Activated CD8-positive, alpha-beta memory T cell treated with anti-CD3 and anti-CD28 coated beads, Interleukin-2, amount 10 ng/mL, durations not matched to agents 7 days and 5 days (primary cell): Measurements from ENCODE around the gene NME1. TPM values are rescaled to one million over a fixed set of nuclear protein-coding genes. Genes with fewer than 3 reads are reported as not detected.
"Not testable (repeated sequence)": the region's sequence is repeated elsewhere in the genome, so short reads cannot be mapped to it uniquely, and the experiment has no call there.

Experiments
- ATAC-seq: fragments of 150-1000 bp; cut with Tn5 transposase; one replicate; pipeline ENCODE4 v1.10.0; 2021; ENCODE audit warnings: moderate library complexity
- CTCF ChIA-PET: fragments of 350-600 bp; sonication (Branson Sonifier 250); formaldehyde crosslinking; loops from one replicate; lab custom pipeline; 2021; ENCODE audit warnings: antibody characterized with exemption; lab: Charles Lee
- DNase-seq: peaks from one replicate; pipeline ENCODE4 v3.0.0-alpha.2; 2020
- H3K27ac Mint-ChIP-seq: one replicate; pipeline ENCODE4 v1.8.0; 2021; ENCODE audit warnings: mild to moderate bottlenecking, mixed read lengths
- H3K27me3 Mint-ChIP-seq: one replicate; pipeline ENCODE4 v1.8.0; 2021; ENCODE audit warnings: mixed read lengths
- H3K36me3 Mint-ChIP-seq: one replicate; pipeline ENCODE4 v1.8.0; 2021; ENCODE audit warnings: mild to moderate bottlenecking, mixed read lengths
- H3K4me1 Mint-ChIP-seq: one replicate; pipeline ENCODE4 v1.8.0; 2021; ENCODE audit warnings: mixed read lengths
- H3K4me3 Mint-ChIP-seq: one replicate; pipeline ENCODE4 v1.8.0; 2021; ENCODE audit warnings: mild to moderate bottlenecking, moderate library complexity, mixed read lengths
- H3K9me3 Mint-ChIP-seq: one replicate; pipeline ENCODE4 v1.8.0; 2022; ENCODE audit warnings: low read depth, mixed read lengths
- total RNA-seq, 2 experiments: library from RNA; stranded (reverse); gene quantifications; one replicate each; pipeline ENCODE4 v1.2.3, GENCODE V29; 2021

Gene NME1
- total RNA-seq, 2 experiments from 2014 or later, result 143 to 248 TPM

DNA sequence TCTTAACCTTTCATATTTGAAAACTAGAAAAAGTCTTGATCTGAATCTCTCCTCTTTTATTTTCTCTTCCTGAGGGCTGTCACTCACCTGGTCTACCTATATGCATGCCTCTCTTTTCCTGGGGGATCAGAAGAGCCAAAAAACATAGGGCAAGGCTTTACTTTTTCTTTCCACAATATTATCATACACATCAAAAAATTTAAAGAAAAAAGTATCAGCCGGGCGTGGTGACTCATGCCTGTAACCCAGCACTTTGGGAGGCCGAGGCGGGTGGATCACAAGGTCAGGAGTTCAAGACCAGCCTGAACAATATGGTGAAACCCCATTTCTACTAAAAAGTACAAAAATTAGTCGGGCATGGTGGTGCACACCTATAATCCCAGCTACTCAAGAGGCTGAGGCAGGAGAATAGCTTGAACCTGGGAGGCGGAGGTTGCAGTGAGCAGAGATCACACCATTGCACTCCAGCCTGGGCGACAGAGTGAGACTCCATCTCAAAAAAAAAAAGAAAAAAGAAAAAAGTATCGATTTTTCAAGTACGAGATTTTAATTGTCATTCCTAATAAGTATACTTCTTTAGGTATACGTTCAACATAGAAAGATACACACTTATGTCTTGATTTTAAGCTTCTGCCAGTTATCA is 30.8 kb upstream of the NME1 start:
- H3K9me3 Mint-ChIP-seq, H3K27ac Mint-ChIP-seq, DNase-seq, H3K27me3 Mint-ChIP-seq, ATAC-seq, H3K36me3 Mint-ChIP-seq, H3K4me3 Mint-ChIP-seq: not testable (repeated sequence)
- peaks cover 37% of the 10 kb centered on the region for H3K4me1 Mint-ChIP-seq
- CTCF ChIA-PET, result interaction anchor here (1.4 to 2.7 kb wide), 2 partner anchors 12 to 31 kb away, joined by 4 to 19 read pairs; partner anchors contain the start of gene NME1

DNA sequence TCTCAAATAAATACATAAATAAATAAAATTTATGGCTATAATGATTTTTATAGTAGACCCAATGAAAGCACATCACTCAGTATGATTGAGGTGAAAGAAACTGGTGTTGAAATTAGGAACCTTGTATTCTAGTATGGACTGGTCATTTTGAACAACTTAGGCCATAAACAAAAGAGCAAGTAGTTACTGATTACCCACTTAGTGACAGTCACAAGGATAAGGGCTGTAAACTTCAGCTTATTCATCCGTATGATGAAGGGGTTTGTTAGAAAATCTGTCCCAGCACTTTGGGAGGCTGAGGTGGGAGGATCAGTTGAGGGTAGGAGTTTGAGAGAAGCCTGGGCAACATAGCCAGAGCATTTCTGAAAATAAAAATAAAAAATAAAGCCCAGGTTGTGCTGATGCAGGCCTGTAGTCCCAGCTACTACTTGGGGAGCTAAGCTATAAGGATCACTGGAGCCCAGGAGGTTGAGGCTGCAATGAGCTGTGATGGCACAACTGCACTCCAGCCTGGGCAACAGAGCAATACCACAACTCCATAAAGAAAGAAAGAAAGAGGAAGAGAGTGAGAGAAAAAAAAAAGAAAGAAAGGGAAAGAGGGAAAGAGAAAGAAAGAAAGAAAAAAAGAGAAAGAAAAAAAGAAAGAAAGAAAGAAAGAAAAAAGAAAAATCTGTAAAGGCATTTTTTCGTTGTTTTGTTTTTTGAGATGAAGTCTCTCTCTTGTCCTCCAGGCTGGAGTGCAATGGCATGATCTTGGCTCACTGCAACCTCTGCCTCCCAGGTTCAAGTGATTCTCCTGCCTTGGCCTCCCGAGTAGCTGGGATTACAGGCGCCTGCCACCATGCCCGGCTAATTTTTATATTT is 28.5 kb upstream of the NME1 start:
- no peak for DNase-seq
- Mint-ChIP-seq H3K27me3 (no peaks in the 10 kb centered on the region), H3K36me3 (no peaks in the 10 kb centered on the region), H3K4me3 (no peak overlapping the region), H3K4me1 (peaks cover 16% of the 10 kb centered on the region), H3K9me3 (no peaks in the 10 kb centered on the region), H3K27ac (no peak overlapping the region)
- CTCF ChIA-PET, result interaction anchor here (1.7 kb wide), 1 partner anchor 28 kb away, joined by 11 read pairs; the partner anchor contains the start of gene NME1
- ATAC-seq, result no peak

DNA sequence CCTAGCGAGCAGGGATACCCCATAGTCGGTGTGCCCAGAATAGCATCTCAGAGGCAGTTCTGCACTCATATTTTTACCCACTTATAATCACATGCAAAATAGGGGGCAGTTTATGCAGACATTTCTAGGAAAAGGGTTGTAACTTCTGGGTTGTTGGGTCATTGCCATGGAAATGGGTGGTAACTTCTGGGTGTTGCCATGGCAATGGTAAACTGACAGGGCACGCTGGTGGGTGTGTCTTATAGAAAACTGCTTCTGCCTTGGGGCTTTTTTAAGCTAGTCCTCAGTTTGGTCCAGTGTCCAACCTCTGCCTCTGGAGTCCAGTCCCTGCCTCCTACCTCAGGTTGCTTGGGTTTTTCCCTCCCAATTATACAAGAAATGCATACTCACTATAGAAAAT is 25.3 kb upstream of the NME1 start:
- DNase-seq (no peak), ATAC-seq (peak; percentile 16)
- CTCF ChIA-PET, result interaction anchor here (1.0 to 1.7 kb wide), 2 partner anchors 25 to 127 kb away, joined by 3 to 4 read pairs; partner anchors contain the start of gene NME1
- no peaks in the 10 kb centered on the region for H3K36me3 Mint-ChIP-seq
- H3K27me3 Mint-ChIP-seq, result no peaks in the 10 kb centered on the region
- H3K4me1 Mint-ChIP-seq, result peaks cover 5% of the 10 kb centered on the region
- no peaks in the 10 kb centered on the region for H3K9me3 Mint-ChIP-seq
- H3K27ac Mint-ChIP-seq, result no peak overlapping the region
- no peak overlapping the region for H3K4me3 Mint-ChIP-seq

DNA sequence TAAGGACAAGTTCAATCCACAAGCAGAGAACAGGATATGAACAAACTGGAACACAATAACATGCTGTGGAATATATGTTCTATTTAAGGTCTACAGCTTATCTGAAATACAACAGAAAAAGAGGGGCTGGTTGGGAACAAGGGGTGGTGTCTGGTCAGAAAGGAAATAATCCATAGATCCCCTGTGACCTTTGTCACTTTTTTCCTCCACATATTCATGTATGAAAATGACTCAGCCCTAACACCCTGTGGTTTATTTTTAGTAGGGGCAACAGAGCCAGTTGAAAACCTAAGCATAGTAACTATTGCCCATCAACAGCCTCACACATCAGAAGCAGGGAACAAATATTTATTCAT is 20.4 kb upstream of the NME1 start:
- H3K9me3 Mint-ChIP-seq, result no peaks in the 10 kb centered on the region
- H3K27ac Mint-ChIP-seq, result no peak overlapping the region
- ATAC-seq, result peak; percentile 65
- CTCF ChIA-PET, result interaction anchor here (1.1 to 1.4 kb wide), 2 partner anchors 20 to 129 kb away, joined by 3 read pairs; partner anchors contain the start of gene NME1
- peaks cover 9% of the 10 kb centered on the region for H3K4me1 Mint-ChIP-seq
- no peak for DNase-seq
- H3K4me3 Mint-ChIP-seq, result no peak overlapping the region
- H3K27me3 Mint-ChIP-seq, result no peaks in the 10 kb centered on the region
- H3K36me3 Mint-ChIP-seq, result peaks cover 2% of the 10 kb centered on the region

DNA sequence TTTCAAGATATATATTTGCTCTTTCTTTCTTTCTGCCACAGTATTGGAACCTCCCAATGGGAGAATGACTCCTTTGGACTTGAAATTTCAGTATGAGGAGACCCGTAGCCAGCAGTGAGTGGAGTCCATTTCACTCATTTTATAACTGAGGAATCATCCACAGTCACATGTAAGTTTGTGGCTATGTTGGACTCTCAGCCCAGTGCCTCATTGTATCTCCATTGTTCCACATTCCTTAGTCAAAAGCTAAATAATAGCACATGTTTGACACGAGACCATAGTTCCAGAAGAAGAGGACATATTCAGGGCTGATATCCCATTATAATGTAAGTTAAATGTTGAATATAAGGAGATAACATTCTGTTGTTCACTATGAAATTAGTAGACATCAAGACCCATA is 20.0 kb upstream of the NME1 start:
- H3K9me3 Mint-ChIP-seq, result no peaks in the 10 kb centered on the region
- H3K36me3 Mint-ChIP-seq, result peaks cover 2% of the 10 kb centered on the region
- ATAC-seq (no peak), DNase-seq (no peak)
- H3K27me3 Mint-ChIP-seq, result no peaks in the 10 kb centered on the region
- H3K4me3 Mint-ChIP-seq, result no peak overlapping the region
- H3K27ac Mint-ChIP-seq, result no peak overlapping the region
- CTCF ChIA-PET, result no interaction called here
- H3K4me1 Mint-ChIP-seq, result peaks cover 9% of the 10 kb centered on the region

DNA sequence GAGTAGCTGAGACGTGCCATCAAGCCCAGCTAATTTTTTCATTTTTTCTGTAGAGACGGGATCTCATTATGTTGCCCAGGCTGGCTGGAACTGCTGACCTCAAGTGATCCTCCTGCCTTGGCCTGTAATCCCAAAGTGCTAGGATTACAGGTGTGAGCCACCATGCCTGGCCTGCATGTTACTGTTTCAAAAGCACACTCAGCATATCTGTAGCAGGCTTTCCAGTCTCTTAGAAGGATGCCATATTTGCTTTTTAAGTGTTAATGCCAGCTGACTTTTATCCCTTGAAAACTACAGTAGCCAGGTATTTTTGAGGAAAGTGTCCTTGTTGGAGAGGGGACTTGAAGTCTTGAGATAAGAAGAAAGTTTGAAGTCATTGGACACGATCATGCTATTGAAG is 17.4 kb upstream of the NME1 start:
- no peak for DNase-seq
- no peaks in the 10 kb centered on the region for H3K9me3 Mint-ChIP-seq
- no peak overlapping the region for H3K4me3 Mint-ChIP-seq
- CTCF ChIA-PET, result interaction anchor here (1.2 to 1.4 kb wide), 2 partner anchors 16 to 137 kb away, joined by 3 read pairs; partner anchors contain the start of gene SPAG9
- no peak for ATAC-seq
- H3K27me3 Mint-ChIP-seq, result no peaks in the 10 kb centered on the region
- peaks cover 9% of the 10 kb centered on the region for H3K4me1 Mint-ChIP-seq
- no peak overlapping the region for H3K27ac Mint-ChIP-seq
- H3K36me3 Mint-ChIP-seq, result peaks cover 2% of the 10 kb centered on the region

DNA sequence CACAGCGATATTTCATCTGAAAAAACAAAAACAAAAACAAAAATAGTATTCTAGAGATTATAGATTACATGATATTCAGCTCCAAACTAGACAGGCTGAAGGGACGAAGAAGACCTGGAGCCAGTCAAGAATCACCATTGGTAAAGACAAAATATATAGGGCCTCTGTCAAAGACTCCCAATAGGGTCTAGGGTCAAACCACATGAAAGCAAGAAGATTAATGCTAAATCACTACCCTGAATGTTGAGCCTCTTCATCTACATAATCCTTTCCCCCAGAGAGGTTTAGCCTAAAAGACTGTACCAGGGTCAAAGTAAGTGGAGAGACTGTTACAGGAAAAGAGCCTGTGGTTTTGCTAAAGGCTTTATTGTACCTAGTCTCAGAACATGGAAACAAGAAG is 10.8 kb upstream of the NME1 start:
- CTCF ChIA-PET, result no interaction called here
- DNase-seq, result no peak
- no peak overlapping the region for H3K27ac Mint-ChIP-seq
- no peaks in the 10 kb centered on the region for H3K27me3 Mint-ChIP-seq
- H3K36me3 Mint-ChIP-seq, result no peaks in the 10 kb centered on the region
- no peaks in the 10 kb centered on the region for H3K9me3 Mint-ChIP-seq
- peaks cover 5% of the 10 kb centered on the region for H3K4me1 Mint-ChIP-seq
- ATAC-seq, result no peak
- H3K4me3 Mint-ChIP-seq, result no peak overlapping the region

DNA sequence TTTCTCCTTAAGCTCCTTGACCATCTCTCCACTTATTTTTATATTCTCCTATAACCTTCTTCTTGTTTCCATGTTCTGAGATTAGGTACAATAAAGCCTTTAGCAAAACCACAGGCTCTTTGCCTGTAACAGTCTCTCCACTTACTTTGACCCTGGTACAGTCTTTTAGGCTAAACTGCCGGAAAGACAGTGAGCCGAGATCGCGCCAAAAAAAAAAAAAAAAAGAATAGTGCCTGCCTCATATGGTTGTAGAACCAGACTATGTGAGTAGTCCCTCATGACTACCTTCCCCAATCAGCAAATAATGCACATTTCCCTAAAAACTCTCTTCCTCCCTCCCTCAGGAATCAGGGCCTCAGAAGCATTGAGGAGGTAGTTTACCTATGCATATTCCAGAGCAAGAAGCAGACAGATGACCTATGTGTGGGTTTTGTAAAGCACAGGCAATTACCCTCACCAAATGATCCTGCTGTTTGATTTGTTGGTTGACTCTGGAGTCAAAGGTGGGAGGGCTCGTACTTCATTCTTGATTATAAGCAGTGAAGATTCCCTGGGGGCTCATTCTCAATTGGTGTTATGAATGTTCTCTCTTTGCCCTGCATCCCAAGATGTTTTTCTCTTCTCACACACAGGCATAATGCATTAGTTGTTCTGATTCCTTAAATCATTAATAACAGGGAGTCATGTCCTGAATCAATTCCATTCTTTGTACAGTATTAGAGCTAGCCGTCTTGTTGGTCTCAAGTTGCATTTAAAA is 8.9 kb upstream of the NME1 start:
- no peak overlapping the region for H3K27ac Mint-ChIP-seq
- no peaks in the 10 kb centered on the region for H3K36me3 Mint-ChIP-seq
- no peak for DNase-seq
- no peaks in the 10 kb centered on the region for H3K9me3 Mint-ChIP-seq
- H3K27me3 Mint-ChIP-seq, result no peaks in the 10 kb centered on the region
- no peak for ATAC-seq
- peaks cover 9% of the 10 kb centered on the region for H3K4me1 Mint-ChIP-seq
- no peak overlapping the region for H3K4me3 Mint-ChIP-seq
- CTCF ChIA-PET, result no interaction called here

DNA sequence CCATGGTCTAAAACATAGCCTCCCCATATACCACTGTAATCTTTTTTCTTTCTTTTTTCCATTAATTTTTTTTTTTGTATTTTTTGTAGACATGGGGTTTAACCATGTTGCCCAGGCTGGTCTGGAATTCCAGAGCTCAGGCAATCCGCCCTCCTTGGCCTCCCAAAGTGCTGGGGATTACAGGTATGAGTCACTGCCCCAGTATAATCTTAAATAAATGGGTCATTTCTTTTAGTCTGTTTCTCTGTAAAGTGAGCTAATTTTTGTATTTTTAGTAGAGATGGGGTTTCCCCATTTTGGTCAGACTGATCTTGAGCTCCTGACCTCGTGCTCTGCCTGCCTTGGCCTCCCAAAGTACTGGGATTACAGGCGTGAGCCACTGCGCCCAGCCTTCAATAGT is 5.7 kb upstream of the NME1 start:
- DNase-seq (no peak), ATAC-seq (peak; percentile 16)
- Mint-ChIP-seq H3K27me3 (no peaks in the 10 kb centered on the region), H3K4me3 (no peak overlapping the region), H3K4me1 (peaks cover 11% of the 10 kb centered on the region), H3K27ac (no peak overlapping the region), H3K9me3 (no peaks in the 10 kb centered on the region), H3K36me3 (no peaks in the 10 kb centered on the region)
- CTCF ChIA-PET, result interaction anchor here (1.8 kb wide), 1 partner anchor 146 kb away, joined by 6 read pairs; no protein-coding TSS in a partner anchor

DNA sequence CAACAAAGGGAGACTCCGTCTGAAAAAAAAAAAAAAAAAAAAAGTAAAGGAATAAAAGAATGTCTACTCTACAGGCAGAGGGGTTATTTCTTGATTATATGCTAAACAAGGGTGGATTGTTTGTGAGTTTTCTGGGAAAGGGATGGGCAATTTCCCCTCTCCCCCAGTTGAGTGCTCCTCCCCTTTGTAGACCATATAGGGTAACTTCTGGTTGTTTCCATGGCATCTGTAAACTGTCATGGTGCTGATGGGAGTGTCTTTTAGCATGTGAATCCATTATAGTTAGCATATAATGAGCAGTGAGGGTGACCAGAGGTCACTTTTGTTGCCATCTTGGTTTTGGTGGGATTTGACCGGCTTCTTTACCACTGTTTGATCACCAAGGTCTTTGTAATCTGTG is 4.2 kb upstream of the NME1 start:
- Mint-ChIP-seq H3K9me3 (no peaks in the 10 kb centered on the region), H3K27me3 (no peaks in the 10 kb centered on the region), H3K4me1 (peaks cover 11% of the 10 kb centered on the region), H3K36me3 (no peaks in the 10 kb centered on the region), H3K27ac (no peak overlapping the region), H3K4me3 (no peak overlapping the region)
- DNase-seq (no peak), ATAC-seq (no peak)
- CTCF ChIA-PET, result no interaction called here

DNA sequence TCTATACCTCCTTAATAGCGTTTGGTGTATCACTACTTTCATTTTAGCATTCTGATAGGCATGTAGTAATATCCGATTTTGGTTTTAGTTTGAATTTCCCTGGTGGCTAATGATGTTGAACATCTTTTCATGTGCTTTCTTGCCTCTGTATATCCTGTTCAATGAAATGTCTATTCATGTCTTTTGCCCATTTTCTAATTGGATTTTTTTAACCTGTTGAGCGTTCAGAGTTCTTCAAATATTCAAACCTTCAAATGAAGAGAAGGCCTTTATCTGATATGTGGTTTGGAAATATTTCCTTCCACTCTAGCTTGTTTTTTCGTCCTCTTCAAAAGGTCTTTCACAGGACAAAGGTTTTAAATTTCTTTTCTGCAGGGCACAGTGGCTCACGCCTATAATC is 2.4 kb upstream of the NME1 start:
- Mint-ChIP-seq H3K9me3 (no peaks in the 10 kb centered on the region), H3K27me3 (no peaks in the 10 kb centered on the region), H3K36me3 (peaks cover 5% of the 10 kb centered on the region), H3K4me3 (no peak overlapping the region), H3K4me1 (peaks cover 21% of the 10 kb centered on the region), H3K27ac (no peak overlapping the region)
- no peak for DNase-seq
- CTCF ChIA-PET, result interaction anchor here (4.9 kb wide), 1 partner anchor 149 kb away, joined by 78 read pairs; no protein-coding TSS in a partner anchor
- ATAC-seq, result no peak

DNA sequence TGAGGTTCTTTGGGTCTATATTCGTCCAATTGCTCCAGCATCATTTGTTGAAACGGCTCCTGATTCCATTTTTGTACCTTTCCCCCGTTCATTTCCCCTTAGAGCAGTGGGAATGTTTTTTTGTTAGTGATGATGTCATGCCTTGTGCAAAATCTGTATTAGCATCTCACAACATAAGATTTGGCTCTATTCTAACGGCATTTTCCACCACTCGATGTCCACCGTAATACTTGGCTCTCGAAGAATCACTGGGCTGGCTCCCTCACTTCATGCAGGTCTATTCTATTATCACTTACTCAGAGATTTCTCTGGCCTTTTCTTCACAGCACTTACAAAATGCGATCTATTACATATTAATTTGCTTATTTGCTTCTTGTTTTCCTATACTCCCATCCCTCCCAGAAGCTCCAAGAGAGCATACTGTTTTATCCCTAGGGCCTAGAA is 571 bp upstream of the NME1 start:
- Mint-ChIP-seq H3K4me1 (peaks cover 25% of the 10 kb centered on the region), H3K36me3 (peaks cover 15% of the 10 kb centered on the region), H3K27ac (no peak overlapping the region), H3K9me3 (no peaks in the 10 kb centered on the region), H3K4me3 (no peak overlapping the region), H3K27me3 (no peaks in the 10 kb centered on the region)
- DNase-seq, result no peak
- ATAC-seq, result no peak
- CTCF ChIA-PET, result interaction anchor here (0.6 to 4.9 kb wide), 28 partner anchors 10 to 448 kb away, joined by 3 to 78 read pairs (median 4); partner anchors contain the start of genes NME2 and SPAG9

DNA sequence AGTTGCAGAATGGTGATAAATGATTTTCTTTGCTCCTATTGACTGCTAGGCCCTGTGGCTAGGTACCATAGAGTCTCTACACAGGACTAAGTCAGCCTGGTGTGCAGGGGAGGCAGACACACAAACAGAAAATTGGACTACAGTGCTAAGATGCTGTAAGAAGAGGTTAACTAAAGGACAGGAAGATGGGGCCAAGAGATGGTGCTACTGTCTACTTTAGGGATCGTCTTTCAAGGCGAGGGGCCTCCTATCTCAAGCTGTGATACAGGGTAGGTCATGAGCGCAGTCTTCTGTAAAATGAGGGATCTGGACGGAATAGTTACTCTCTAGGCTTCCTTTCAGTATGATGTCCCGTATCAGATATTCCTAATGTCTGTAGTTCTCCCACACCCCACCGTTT is 817 bp downstream of the NME1 start:
- H3K4me1 Mint-ChIP-seq, result peaks cover 26% of the 10 kb centered on the region
- no peak overlapping the region for H3K4me3 Mint-ChIP-seq
- no peak for ATAC-seq
- no peaks in the 10 kb centered on the region for H3K27me3 Mint-ChIP-seq
- H3K9me3 Mint-ChIP-seq, result no peaks in the 10 kb centered on the region
- CTCF ChIA-PET, result interaction anchor here (1.6 to 4.9 kb wide), 7 partner anchors 8 to 345 kb away, joined by 3 to 78 read pairs (median 8); partner anchors contain the start of gene NME2
- H3K36me3 Mint-ChIP-seq, result peaks cover 21% of the 10 kb centered on the region
- no peak for DNase-seq
- H3K27ac Mint-ChIP-seq, result no peak overlapping the region
